Sigmoid colon (tissue), 7 donors: ENCODE measurements around the gene TSKU. TPM values are rescaled to one million over a fixed set of nuclear protein-coding genes. Genes with fewer than 3 reads are reported as not detected.

Experiments used
- DNase-seq: peaks from one replicate; pipeline ENCODE4 v3.0.0-alpha.2; 2019
- H3K27ac ChIP-seq, 4 donors: fragments of 200-600 bp; sonication (generic); one replicate each; pipeline ENCODE4 v1.5.1; 2016 to 2019; ENCODE audit warnings: mild to moderate bottlenecking in 1 of 4
- H3K27me3 ChIP-seq, 3 donors: fragments of 200-600 bp; sonication (generic); one replicate each; pipeline ENCODE4 v1.5.1; 2019; ENCODE audit warnings: mild to moderate bottlenecking in 1 of 3
- H3K36me3 ChIP-seq, 4 donors: fragments of 200-600 bp; sonication (generic); one replicate each; pipeline ENCODE4 v1.5.1; 2016 to 2019
- H3K4me1 ChIP-seq, 4 donors: fragments of 200-600 bp; sonication (generic); one replicate each; pipeline ENCODE4 v1.5.1; 2017 to 2019
- H3K4me3 ChIP-seq, 4 donors: fragments of 200-600 bp; sonication (generic); one replicate each; pipeline ENCODE4 v1.5.1; 2017 to 2019; ENCODE audit warnings: mild to moderate bottlenecking in 2 of 4, moderate library complexity in 1 of 4
- H3K9me3 ChIP-seq, 4 donors: fragments of 200-600 bp in 3 of 4; sonication (generic) in 3 of 4; one replicate each; pipeline versions ENCODE4 v1.5.1 to v1.6.1; 2013 to 2019
- EP300 ChIP-seq, 4 donors: sonication (generic); formaldehyde crosslinking; IDR thresholded peaks; one replicate each; pipeline ENCODE4 v1.6.1; 2017; ENCODE audit warnings: antibody characterized with exemption in 4 of 4
- POLR2A ChIP-seq, 2 donors: fragments of 450-650 bp; IDR thresholded peaks; one replicate each; pipeline ENCODE4 v1.6.1; 2016; ENCODE audit warnings: antibody characterized with exemption in 2 of 2, mild to moderate bottlenecking in 2 of 2, moderate library complexity in 2 of 2
- POLR2AphosphoS5 ChIP-seq, 4 donors: sonication (generic); formaldehyde crosslinking; IDR thresholded peaks; one replicate each; pipeline ENCODE4 v1.6.1; 2017; ENCODE audit warnings: antibody characterized with exemption in 4 of 4
- WGBS, 2 donors: extraction: QIAGEN DNeasy Blood & Tissue Kit; methylation state at CpG; one replicate each; pipeline ENCODE4 v1.1.7; 2013; 5-methylcytosine and 5-hydroxymethylcytosine counted together
- intact Hi-C: fragments of 100-400 bp; cut with DNase I; formaldehyde crosslinking; loops from one replicate; pipeline ENCODE4 v1.15.1; 2023
- polyA plus RNA-seq, 3 donors: library from polyadenylated mRNA; stranded (reverse); fragments of 200-250 nt; gene quantifications; one replicate each; pipeline ENCODE4 v1.2.3, GENCODE V29; 2013
- total RNA-seq, 4 donors: library from RNA; depleted of rRNA; stranded (reverse); fragments of >200 nt; gene quantifications; one replicate each; pipeline ENCODE4 v1.1.0, GENCODE V29; 2016
- TF ChIP-seq, protein P1 (sequence below), 4 experiments: fragments of 450-650 bp in 3 of 4; fragments of 200-600 bp in 1 of 4; IDR thresholded peaks; one replicate each; pipeline ENCODE4 v1.5.1; 2016 to 2019; ENCODE audit warnings: antibody characterized with exemption in 4 of 4, mild to moderate bottlenecking in 3 of 4, moderate library complexity in 2 of 4
- donor health status: healthy with polysubstance abuse.
- donor health status: Bipolar disorder and iron deficiency.
- donor health status: healthy.

TSKU gene
- total and polyA plus RNA-seq, 7 donors = 12.8 to 24.6 (median 20.4) TPM

DNA sequence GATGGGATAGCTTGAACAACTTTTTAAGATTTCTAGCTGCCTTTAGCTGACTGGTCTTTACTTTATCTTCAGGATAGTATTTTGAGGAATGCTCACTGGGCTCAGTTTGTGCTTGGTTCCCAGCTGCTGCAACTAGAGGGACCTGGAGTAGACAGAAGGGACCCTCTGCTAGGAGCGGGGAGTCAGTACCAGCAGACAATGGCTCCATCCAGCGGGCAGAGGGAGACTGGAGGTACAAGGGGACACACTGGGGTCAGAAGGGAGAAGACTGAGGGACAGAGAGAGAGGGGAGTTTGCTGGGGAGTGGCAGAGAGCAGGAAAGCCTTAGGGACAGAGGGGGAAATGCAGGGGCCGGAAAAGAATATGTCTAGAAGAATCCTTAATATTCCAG lies 55.5 kb downstream of the TSKU start:
- no peak overlapping the region for H3K4me3 ChIP-seq
- intact Hi-C loops = no loop called here
- WGBS, 2 donors = 80 to 92% methylated on average over 3 of the region's 3 CpGs
- H3K27ac ChIP-seq = no peak overlapping the region
- no peaks in the 10 kb centered on the region for H3K9me3 ChIP-seq
- no peak for DNase-seq
- peaks cover 0 to 11% (median 3%) of the 10 kb centered on the region in 4 donors for H3K4me1 ChIP-seq
- no peaks in the 10 kb centered on the region for H3K36me3 ChIP-seq
- TF ChIP-seq, protein P1, sequence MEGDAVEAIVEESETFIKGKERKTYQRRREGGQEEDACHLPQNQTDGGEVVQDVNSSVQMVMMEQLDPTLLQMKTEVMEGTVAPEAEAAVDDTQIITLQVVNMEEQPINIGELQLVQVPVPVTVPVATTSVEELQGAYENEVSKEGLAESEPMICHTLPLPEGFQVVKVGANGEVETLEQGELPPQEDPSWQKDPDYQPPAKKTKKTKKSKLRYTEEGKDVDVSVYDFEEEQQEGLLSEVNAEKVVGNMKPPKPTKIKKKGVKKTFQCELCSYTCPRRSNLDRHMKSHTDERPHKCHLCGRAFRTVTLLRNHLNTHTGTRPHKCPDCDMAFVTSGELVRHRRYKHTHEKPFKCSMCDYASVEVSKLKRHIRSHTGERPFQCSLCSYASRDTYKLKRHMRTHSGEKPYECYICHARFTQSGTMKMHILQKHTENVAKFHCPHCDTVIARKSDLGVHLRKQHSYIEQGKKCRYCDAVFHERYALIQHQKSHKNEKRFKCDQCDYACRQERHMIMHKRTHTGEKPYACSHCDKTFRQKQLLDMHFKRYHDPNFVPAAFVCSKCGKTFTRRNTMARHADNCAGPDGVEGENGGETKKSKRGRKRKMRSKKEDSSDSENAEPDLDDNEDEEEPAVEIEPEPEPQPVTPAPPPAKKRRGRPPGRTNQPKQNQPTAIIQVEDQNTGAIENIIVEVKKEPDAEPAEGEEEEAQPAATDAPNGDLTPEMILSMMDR (IDR thresholded peaks at IDR 0.05) = no peak
- no peak for TF ChIP-seq POLR2AphosphoS5 (IDR thresholded peaks at IDR 0.05)
- no peak for TF ChIP-seq POLR2A (IDR thresholded peaks at IDR 0.05)
- no peak for TF ChIP-seq EP300 (IDR thresholded peaks at IDR 0.05)
- H3K27me3 ChIP-seq = no peaks in the 10 kb centered on the region

DNA sequence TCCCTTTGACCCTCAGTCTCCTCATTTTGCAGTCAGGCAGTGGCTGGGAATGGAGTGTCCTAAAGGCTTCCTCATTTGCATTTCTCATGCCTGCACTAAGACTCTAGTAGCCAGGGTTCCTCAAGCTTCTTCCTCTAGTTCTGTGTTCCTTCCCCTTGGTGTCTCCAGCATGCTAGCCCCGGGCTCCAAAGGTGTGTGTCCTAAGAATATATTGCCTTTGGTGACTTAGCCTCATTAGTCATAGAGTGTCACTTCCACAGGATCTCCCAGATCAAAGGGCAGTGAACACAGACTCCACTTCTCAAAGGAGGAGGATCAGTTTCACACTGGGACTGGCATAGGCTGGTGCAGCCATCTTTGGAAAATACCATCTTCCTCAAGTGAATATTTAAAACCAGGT lies 56.2 kb downstream of the TSKU start:
- DNase-seq = no peak
- 3 to 15% methylated on average over 1 of the region's 1 CpG for WGBS, 2 donors
- Histone ChIP-seq H3K9me3 (no peaks in the 10 kb centered on the region), H3K27ac (no peak overlapping the region), H3K4me1 (peaks cover 0 to 11% (median under 1%) of the 10 kb centered on the region in 4 donors), H3K36me3 (no peaks in the 10 kb centered on the region), H3K4me3 (no peak overlapping the region), H3K27me3 (no peaks in the 10 kb centered on the region)
- intact Hi-C loops = no loop called here
- TF ChIP-seq POLR2AphosphoS5 (IDR thresholded peaks at IDR 0.05) = no peak
- TF ChIP-seq EP300 (IDR thresholded peaks at IDR 0.05) = no peak
- no peak for TF ChIP-seq POLR2A (IDR thresholded peaks at IDR 0.05)
- TF ChIP-seq, protein P1 (IDR thresholded peaks at IDR 0.05) = no peak

DNA sequence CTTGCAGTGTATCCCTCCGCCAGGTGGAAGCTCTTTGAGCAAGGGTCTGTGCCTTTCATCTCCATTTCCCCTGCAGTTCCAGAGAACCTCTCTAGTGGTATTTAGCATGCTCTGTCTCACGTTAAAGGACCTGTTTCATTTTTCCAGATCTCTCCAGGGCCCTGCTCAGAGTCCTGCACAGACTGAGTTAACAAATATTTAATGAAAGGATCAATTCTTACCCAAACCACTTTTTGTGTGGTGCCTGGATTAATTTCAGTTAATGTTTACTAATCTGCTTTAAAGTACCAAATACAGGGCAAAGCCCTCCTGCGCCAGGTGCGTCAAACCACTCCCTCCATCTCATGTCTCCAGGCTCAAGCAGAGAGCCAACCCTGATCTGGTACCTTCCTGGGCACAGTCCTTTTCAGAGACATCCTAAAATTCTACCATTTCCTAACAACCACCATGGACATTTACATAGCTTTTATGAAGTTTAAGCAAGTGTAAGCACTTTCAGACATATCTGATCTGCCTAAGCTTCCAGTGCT lies 58.8 kb downstream of the TSKU start:
- H3K36me3 ChIP-seq = no peaks in the 10 kb centered on the region
- intact Hi-C loops = no loop called here
- H3K27ac ChIP-seq = no peak overlapping the region
- TF ChIP-seq POLR2AphosphoS5 (IDR thresholded peaks at IDR 0.05) (no peak), EP300 (IDR thresholded peaks at IDR 0.05) (no peak), POLR2A (IDR thresholded peaks at IDR 0.05) (no peak)
- TF ChIP-seq, protein P1 (IDR thresholded peaks at IDR 0.05) = no peak
- no peaks in the 10 kb centered on the region for H3K27me3 ChIP-seq
- H3K4me1 ChIP-seq = no peaks in the 10 kb centered on the region
- H3K4me3 ChIP-seq = no peak overlapping the region
- H3K9me3 ChIP-seq = no peaks in the 10 kb centered on the region
- no peak for DNase-seq
- 87 to 91% methylated on average over 4 of the region's 4 CpGs for WGBS, 2 donors

DNA sequence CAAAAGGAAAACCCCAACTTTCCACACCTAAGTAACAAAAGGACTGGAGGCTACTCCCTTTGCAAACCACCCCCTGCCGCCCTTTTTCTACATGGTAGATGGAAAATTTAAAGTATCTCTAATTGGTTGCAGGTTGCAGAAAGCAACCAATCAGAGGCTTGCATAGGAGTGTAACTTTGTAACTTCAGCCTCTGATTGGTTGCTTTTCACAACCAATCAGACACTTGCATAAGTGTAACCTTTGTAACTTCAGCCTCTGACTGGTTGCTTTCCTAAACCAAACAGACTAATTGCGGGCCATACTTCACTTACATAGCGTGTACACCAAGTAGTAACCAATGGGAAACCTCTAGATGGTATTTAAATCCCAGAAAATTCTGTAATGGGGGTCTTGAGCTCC lies 60.8 kb downstream of the TSKU start:
- H3K4me3 ChIP-seq = no peak overlapping the region
- TF ChIP-seq POLR2AphosphoS5 (IDR thresholded peaks at IDR 0.05) (no peak), EP300 (IDR thresholded peaks at IDR 0.05) (no peak)
- H3K36me3 ChIP-seq = no peaks in the 10 kb centered on the region
- H3K27me3 ChIP-seq = no peaks in the 10 kb centered on the region
- 95 to 96% methylated on average over 3 of the region's 3 CpGs for WGBS, 2 donors
- no peak for DNase-seq
- H3K27ac ChIP-seq = no peak overlapping the region
- intact Hi-C loops = no loop called here
- H3K9me3 ChIP-seq = no peaks in the 10 kb centered on the region
- no peaks in the 10 kb centered on the region for H3K4me1 ChIP-seq

DNA sequence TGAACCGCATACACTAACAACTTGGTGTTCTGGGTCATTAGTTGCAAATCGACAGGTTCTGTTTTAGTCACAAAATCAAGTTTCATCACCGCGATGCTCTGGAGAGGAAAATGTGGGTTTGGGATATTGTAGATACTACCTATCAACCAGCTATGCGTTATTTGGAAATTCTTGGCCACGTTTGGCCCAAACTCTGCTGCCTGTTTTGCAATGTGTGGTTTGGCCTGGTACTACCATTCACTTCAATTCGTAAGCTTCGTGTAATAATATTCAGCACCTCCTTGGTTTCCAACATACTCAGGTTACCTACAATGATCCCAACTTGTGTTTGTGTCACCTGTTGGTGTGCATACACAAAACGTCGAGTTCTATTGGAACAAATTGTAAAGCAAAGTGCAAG lies 61.4 kb downstream of the TSKU start:
- TF ChIP-seq, protein P1 (IDR thresholded peaks at IDR 0.05) = no peak
- TF ChIP-seq EP300 (IDR thresholded peaks at IDR 0.05) = no peak
- TF ChIP-seq POLR2A (IDR thresholded peaks at IDR 0.05) = no peak
- TF ChIP-seq POLR2AphosphoS5 (IDR thresholded peaks at IDR 0.05) = no peak
- Histone ChIP-seq H3K4me1 (no peaks in the 10 kb centered on the region), H3K9me3 (no peaks in the 10 kb centered on the region), H3K27ac (no peak overlapping the region), H3K4me3 (no peak overlapping the region), H3K36me3 (no peaks in the 10 kb centered on the region), H3K27me3 (no peaks in the 10 kb centered on the region)
- no peak for DNase-seq
- 82 to 84% methylated on average over 10 of the region's 10 CpGs for WGBS, 2 donors
- intact Hi-C loops = no loop called here
